Lung (tissue), 16 donors: Measurements from ENCODE around the gene APLP1. TPM values are rescaled to one million over a fixed set of nuclear protein-coding genes. Genes with fewer than 3 reads are reported as not detected.

Experiments
- ATAC-seq: fragments of 200-7000 bp; cut with Tn5 transposase; one replicate; pipeline ENCODE4 v1.9.1; 2020; ENCODE audit warnings: moderate number of reproducible peaks; ENCODE audit not compliant: insufficient read depth, low FRiP score
- DNase-seq, 3 donors: peaks; one replicate each; pipeline ENCODE4 v3.0.0-alpha.2; 2013 to 2017
- H3K27ac ChIP-seq, 2 donors: one replicate each; pipeline ENCODE4 v1.5.1; 2013; ENCODE audit warnings: mild to moderate bottlenecking in 2 of 2, moderate library complexity in 2 of 2, control low read depth in 1 of 2, inconsistent platforms in 1 of 2, low read depth in 1 of 2, low read length in 1 of 2
- H3K27me3 ChIP-seq, 3 donors: one replicate each; pipeline ENCODE4 v1.5.1; 2013; ENCODE audit warnings: low read length in 2 of 3; ENCODE audit not compliant: control insufficient read depth in 3 of 3, insufficient read depth in 3 of 3
- H3K36me3 ChIP-seq, 4 donors: one replicate each; pipeline ENCODE4 v1.5.1; 2013; ENCODE audit warnings: low read length in 4 of 4, mild to moderate bottlenecking in 1 of 4, moderate library complexity in 1 of 4; ENCODE audit not compliant: control insufficient read depth in 4 of 4, insufficient read depth in 4 of 4
- H3K4me1 ChIP-seq, 5 donors: one replicate each; pipeline ENCODE4 v1.5.1; 2013; ENCODE audit warnings: low read length in 5 of 5, mild to moderate bottlenecking in 2 of 5, moderate library complexity in 1 of 5; ENCODE audit not compliant: control insufficient read depth in 5 of 5, insufficient read depth in 5 of 5
- H3K4me3 ChIP-seq: one replicate; pipeline ENCODE4 v1.5.1; 2013; ENCODE audit warnings: mild to moderate bottlenecking, control low read depth, moderate library complexity
- H3K9ac ChIP-seq, 2 donors: one replicate each; pipeline ENCODE4 v1.5.1; 2013; ENCODE audit warnings: low read length in 2 of 2, control low read depth in 1 of 2; ENCODE audit not compliant: insufficient read depth in 1 of 2
- H3K9me3 ChIP-seq, 4 donors: one replicate each; pipeline ENCODE4 v1.5.1; 2013; ENCODE audit warnings: low read length in 3 of 4, mild to moderate bottlenecking in 1 of 4, moderate library complexity in 1 of 4; ENCODE audit not compliant: control insufficient read depth in 4 of 4, insufficient read depth in 3 of 4
- WGBS, 2 donors: extraction: QIAGEN DNeasy Blood & Tissue Kit; methylation state at CpG; one replicate each; pipeline ENCODE4 v1.1.7; 2013; 5-methylcytosine and 5-hydroxymethylcytosine counted together
- long read RNA-seq, 5 donors: transcript quantifications; one replicate each; lab custom pipeline, GENCODE V29; 2026
- polyA plus RNA-seq, 2 donors: library from polyadenylated mRNA; stranded (reverse); fragments of 200-250 nt; gene quantifications; one replicate each; pipeline ENCODE4 v1.2.1, GENCODE V29; 2013
- total RNA-seq, 2 donors: library from RNA; depleted of rRNA in 1 of 2; stranded (reverse); fragments of >200 nt in 1 of 2; gene quantifications; one replicate each; pipeline ENCODE4 v1.2.1, GENCODE V29; 2014 to 2021
- TF ChIP-seq, protein P1 (sequence below): IDR thresholded peaks from 2 replicates; pipeline ENCODE4 v1.5.1; 2012; ENCODE audit warnings: mild to moderate bottlenecking; ENCODE audit errors: control extremely low read depth, extremely low read depth
- donor health status: control.
- donor health status: control.
- donor health status: Bipolar disorder and iron deficiency.
- donor health status: healthy.
- donor health status: DM: yes; HTN: yes; CAD: no.

APLP1 gene
- total RNA-seq (1 to 10 TPM; 1.7 to 2.3 TPM), polyA plus RNA-seq (1 to 10 TPM in 1 of 2 donors, under 1 TPM in 1; 0.94 to 6.5 TPM)
- long read RNA-seq, donor 1, partial matches to known transcripts: 0 of 1 reads
- long read RNA-seq, donor 1, other reads (novel, unspliced or antisense): 0 of 1 reads
- long read RNA-seq, donor 2: 0 reads
- long read RNA-seq, donor 3: 0 reads
- long read RNA-seq, donor 4: 0 reads
- long read RNA-seq, donor 5: 0 reads

DNA sequence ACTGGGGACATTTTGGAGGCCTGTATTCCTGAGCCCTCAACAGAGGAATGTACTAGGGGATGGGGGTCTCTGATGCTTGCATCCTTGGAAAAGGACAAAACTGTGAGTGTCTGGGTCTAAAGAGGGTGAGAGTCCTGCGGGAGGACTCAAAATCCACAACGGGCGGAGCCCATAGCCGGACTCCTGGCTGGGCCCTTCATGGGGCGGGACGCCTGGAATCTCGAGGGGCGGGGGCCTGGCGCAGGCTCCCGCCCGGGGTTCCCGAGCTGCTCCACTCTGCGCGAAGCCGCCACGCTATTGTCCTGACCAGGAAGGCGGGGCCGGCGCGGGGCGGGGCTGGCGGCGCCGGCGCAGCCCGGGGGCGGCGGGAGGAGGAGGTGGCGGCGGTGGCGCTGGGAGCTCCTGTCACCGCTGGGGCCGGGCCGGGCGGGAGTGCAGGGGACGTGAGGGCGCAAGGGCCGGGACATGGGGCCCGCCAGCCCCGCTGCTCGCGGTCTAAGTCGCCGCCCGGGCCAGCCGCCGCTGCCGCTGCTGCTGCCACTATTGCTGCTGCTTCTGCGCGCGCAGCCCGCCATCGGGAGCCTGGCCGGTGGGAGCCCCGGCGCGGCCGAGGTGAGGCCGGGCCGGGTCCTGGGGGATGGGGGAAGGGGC, at the start of gene APLP1:
Gene APLP1, plus strand, starts transcription at position 403 of the 651 bp plus-strand sequence. Its CDS starts 63 bp downstream, at position 466.
- 2 to 4% methylated on average over 35 to 60 of the region's 60 CpGs for WGBS, 2 donors
- peak; percentile 60 to 73 (median 69) for DNase-seq
- TF ChIP-seq, protein P1, sequence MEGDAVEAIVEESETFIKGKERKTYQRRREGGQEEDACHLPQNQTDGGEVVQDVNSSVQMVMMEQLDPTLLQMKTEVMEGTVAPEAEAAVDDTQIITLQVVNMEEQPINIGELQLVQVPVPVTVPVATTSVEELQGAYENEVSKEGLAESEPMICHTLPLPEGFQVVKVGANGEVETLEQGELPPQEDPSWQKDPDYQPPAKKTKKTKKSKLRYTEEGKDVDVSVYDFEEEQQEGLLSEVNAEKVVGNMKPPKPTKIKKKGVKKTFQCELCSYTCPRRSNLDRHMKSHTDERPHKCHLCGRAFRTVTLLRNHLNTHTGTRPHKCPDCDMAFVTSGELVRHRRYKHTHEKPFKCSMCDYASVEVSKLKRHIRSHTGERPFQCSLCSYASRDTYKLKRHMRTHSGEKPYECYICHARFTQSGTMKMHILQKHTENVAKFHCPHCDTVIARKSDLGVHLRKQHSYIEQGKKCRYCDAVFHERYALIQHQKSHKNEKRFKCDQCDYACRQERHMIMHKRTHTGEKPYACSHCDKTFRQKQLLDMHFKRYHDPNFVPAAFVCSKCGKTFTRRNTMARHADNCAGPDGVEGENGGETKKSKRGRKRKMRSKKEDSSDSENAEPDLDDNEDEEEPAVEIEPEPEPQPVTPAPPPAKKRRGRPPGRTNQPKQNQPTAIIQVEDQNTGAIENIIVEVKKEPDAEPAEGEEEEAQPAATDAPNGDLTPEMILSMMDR: no peak
- no peak within 1 kb of the TSS for H3K27ac ChIP-seq
- no peaks in the 10 kb centered on the region for H3K27me3 ChIP-seq
- no peak within 1 kb of the TSS for H3K9ac ChIP-seq
- no peaks in the 10 kb centered on the region for H3K36me3 ChIP-seq
- H3K4me3 ChIP-seq: peak within 1 kb of the TSS; percentile 33
- H3K9me3 ChIP-seq: no peaks in the 10 kb centered on the region
- ATAC-seq: peak; percentile 80
- H3K4me1 ChIP-seq: peaks cover 0 to 16% (median 0%) of the 10 kb centered on the region in 5 donors

DNA sequence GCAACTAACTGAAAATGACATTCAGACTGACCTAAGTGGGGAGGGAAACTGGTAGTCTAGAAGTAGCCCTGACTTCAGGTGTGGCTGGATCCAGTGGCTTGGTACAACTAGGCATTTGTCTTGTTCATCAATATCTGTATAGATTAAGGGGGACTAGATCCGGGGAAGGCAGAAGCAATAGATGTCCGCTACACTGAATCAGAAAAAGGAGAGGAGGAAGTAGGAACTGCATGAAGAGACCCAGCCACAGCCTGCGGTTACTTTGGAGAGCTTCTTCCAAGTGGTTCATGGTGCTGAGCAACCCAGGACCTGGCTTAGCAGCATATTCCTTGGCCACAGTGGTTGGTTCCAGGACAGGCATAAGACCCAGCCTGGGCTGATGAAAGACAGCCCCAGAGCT, 45.8 kb upstream of the APLP1 start:
- Histone ChIP-seq H3K9ac (no peak overlapping the region), H3K27ac (no peak overlapping the region), H3K27me3 (no peaks in the 10 kb centered on the region), H3K36me3 (no peaks in the 10 kb centered on the region), H3K9me3 (no peaks in the 10 kb centered on the region), H3K4me1 (no peaks in the 10 kb centered on the region), H3K4me3 (no peak overlapping the region)
- DNase-seq (no peak), ATAC-seq (no peak)
- TF ChIP-seq, protein P1: no peak
- WGBS, 2 donors: 54 to 59% methylated on average over 3 of the region's 3 CpGs

DNA sequence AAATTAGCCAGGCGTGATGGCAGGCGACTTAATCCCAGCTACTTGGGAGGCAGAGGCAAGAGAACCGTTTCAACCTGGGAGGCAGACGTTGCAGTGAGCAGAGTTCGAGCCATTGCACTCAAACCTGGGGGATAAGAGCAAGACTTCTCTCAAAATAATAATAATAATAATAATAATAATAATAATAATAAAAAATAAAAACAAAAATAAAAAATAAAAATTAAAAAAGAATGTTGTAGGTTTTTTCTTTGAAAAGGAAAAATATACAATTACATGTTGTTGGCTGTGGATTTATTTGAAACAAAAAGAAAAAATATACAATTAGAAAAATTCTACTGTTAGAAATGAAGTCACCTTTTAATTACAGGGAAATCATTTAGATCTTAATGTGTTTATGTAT, 44.2 kb upstream of the APLP1 start:
- no peak overlapping the region for H3K27ac ChIP-seq
- H3K4me3 ChIP-seq: no peak overlapping the region
- no peak for DNase-seq
- no peak for ATAC-seq
- WGBS, 2 donors: 84 to 88% methylated on average over 5 of the region's 5 CpGs
- no peaks in the 10 kb centered on the region for H3K27me3 ChIP-seq
- TF ChIP-seq, protein P1: no peak
- no peaks in the 10 kb centered on the region for H3K4me1 ChIP-seq
- no peak overlapping the region for H3K9ac ChIP-seq
- no peaks in the 10 kb centered on the region for H3K9me3 ChIP-seq
- no peaks in the 10 kb centered on the region for H3K36me3 ChIP-seq
